Osteocyte (in vitro differentiated cells): ENCODE measurements around the gene BAIAP3. TPM values are rescaled to one million over a fixed set of nuclear protein-coding genes. Genes with fewer than 3 reads are reported as not detected.
"Not testable (repeated sequence)": the region's sequence is repeated elsewhere in the genome, so short reads cannot be mapped to it uniquely, and the experiment has no call there.

Source experiments
- DNase-seq: peaks from one replicate; pipeline ENCODE4 v3.0.0; 2021; ENCODE audit warnings: mixed read lengths; ENCODE audit not compliant: unreplicated experiment; ENCODE audit errors: extremely low spot score
- H3K27ac Mint-ChIP-seq: one replicate; pipeline ENCODE4 v1.8.0; 2021; ENCODE audit warnings: mild to moderate bottlenecking, mixed read lengths; ENCODE audit not compliant: unreplicated experiment
- H3K27me3 Mint-ChIP-seq: one replicate; pipeline ENCODE4 v1.8.0; 2021; ENCODE audit warnings: mixed read lengths; ENCODE audit not compliant: unreplicated experiment
- H3K36me3 Mint-ChIP-seq: one replicate; pipeline ENCODE4 v1.8.0; 2021; ENCODE audit warnings: mixed read lengths; ENCODE audit not compliant: unreplicated experiment
- H3K4me1 Mint-ChIP-seq: one replicate; pipeline ENCODE4 v1.8.0; 2021; ENCODE audit warnings: mixed read lengths; ENCODE audit not compliant: unreplicated experiment
- H3K4me3 Mint-ChIP-seq: one replicate; pipeline ENCODE4 v1.8.0; 2021; ENCODE audit warnings: mild to moderate bottlenecking, moderate library complexity, mixed read lengths; ENCODE audit not compliant: unreplicated experiment
- H3K9me3 Mint-ChIP-seq: one replicate; pipeline ENCODE4 v1.8.0; 2021; ENCODE audit warnings: mixed read lengths; ENCODE audit not compliant: unreplicated experiment
- CTCF ChIP-seq: fragments of 200-600 bp; sonication (generic); IDR thresholded peaks from 2 replicates; pipeline ENCODE4 v1.5.0; 2021; ENCODE audit warnings: antibody characterized with exemption, mild to moderate bottlenecking, moderate library complexity
- total RNA-seq: library from RNA; stranded (reverse); gene quantifications from 2 replicates; pipeline ENCODE4 v1.2.1, GENCODE V29; 2021

Gene BAIAP3
- total RNA-seq, 1 donor from 2014 or later: 0.48 TPM

GRCh38 chr16:1291576-1291974 lies 41.9 kb upstream of the BAIAP3 start:
- H3K36me3 Mint-ChIP-seq: no peaks in the 10 kb centered on the region
- DNase-seq: no peak
- no peaks in the 10 kb centered on the region for H3K4me1 Mint-ChIP-seq
- no peak overlapping the region for H3K27ac Mint-ChIP-seq
- peaks cover 41% of the 10 kb centered on the region for H3K27me3 Mint-ChIP-seq
- H3K4me3 Mint-ChIP-seq: no peak overlapping the region
- H3K9me3 Mint-ChIP-seq: no peaks in the 10 kb centered on the region
- TF ChIP-seq CTCF: no peak

GRCh38 chr16:1292208-1292607 lies 41.2 kb upstream of the BAIAP3 start:
- not testable (repeated sequence) for H3K9me3 Mint-ChIP-seq, H3K27ac Mint-ChIP-seq, H3K4me1 Mint-ChIP-seq, H3K4me3 Mint-ChIP-seq, DNase-seq, H3K36me3 Mint-ChIP-seq
- peaks cover 47% of the 10 kb centered on the region for H3K27me3 Mint-ChIP-seq

GRCh38 chr16:1292808-1293207 lies 40.6 kb upstream of the BAIAP3 start:
- peaks cover 45% of the 10 kb centered on the region for H3K27me3 Mint-ChIP-seq
- not testable (repeated sequence) for DNase-seq, H3K4me1 Mint-ChIP-seq, H3K27ac Mint-ChIP-seq, H3K36me3 Mint-ChIP-seq, H3K4me3 Mint-ChIP-seq, H3K9me3 Mint-ChIP-seq

- no peaks in the 10 kb centered on the region for H3K4me1 Mint-ChIP-seq
- no peaks in the 10 kb centered on the region for H3K9me3 Mint-ChIP-seq
- no peaks in the 10 kb centered on the region for H3K36me3 Mint-ChIP-seq
- H3K27ac Mint-ChIP-seq: no peak overlapping the region
- no peak for TF ChIP-seq CTCF
- no peak for DNase-seq
- H3K4me3 Mint-ChIP-seq: no peak overlapping the region
- H3K27me3 Mint-ChIP-seq: peaks cover 50% of the 10 kb centered on the region
Measured at GRCh38 chr16:1293921-1294656, 39.4 kb upstream of the BAIAP3 start.

GRCh38 chr16:1295465-1295864 lies 38.0 kb upstream of the BAIAP3 start:
- Mint-ChIP-seq H3K9me3 (no peaks in the 10 kb centered on the region), H3K4me3 (no peak overlapping the region), H3K36me3 (no peaks in the 10 kb centered on the region), H3K27ac (no peak overlapping the region), H3K4me1 (no peaks in the 10 kb centered on the region), H3K27me3 (peaks cover 48% of the 10 kb centered on the region)
- no peak for DNase-seq
- TF ChIP-seq CTCF: no peak

- DNase-seq, H3K9me3 Mint-ChIP-seq, H3K27ac Mint-ChIP-seq, H3K36me3 Mint-ChIP-seq, H3K4me1 Mint-ChIP-seq, H3K4me3 Mint-ChIP-seq: not testable (repeated sequence)
- peaks cover 40% of the 10 kb centered on the region for H3K27me3 Mint-ChIP-seq
Measured at GRCh38 chr16:1296688-1297017, 36.8 kb upstream of the BAIAP3 start.
